Measurements from ENCODE around the gene SLC30A1. TPM values are rescaled to one million over a fixed set of nuclear protein-coding genes. Genes with fewer than 3 reads are reported as not detected.

Gene SLC30A1
- total and polyA plus RNA-seq, 2 of the 8 experiments (the other 6 are each of a cell fraction or from before 2014, with no cell fraction given), result 4.5 to 14.0 TPM

- no peak overlapping the region for H4K5ac ChIP-seq (ENCODE audit: insufficient read length, low read depth, low read length)
- H2BK15ac ChIP-seq (ENCODE audit: low read length), result no peak overlapping the region
- H2BK120ac ChIP-seq (replicated peaks; ENCODE audit: low read depth, low read length), result no peak overlapping the region
- FAIRE-seq, result no peak
- H3K27me3 ChIP-seq (replicated peaks in 1 of 4; ENCODE audit: control insufficient read depth in 3 of 4, extremely low read depth in 1 of 4, insufficient read depth in 3 of 4, low read length in 3 of 4), result no peaks in the 10 kb centered on the region
- ChIA-PET POLR2A (ENCODE audit: partially characterized antibody) (no interaction called here), CTCF (ENCODE audit: partially characterized antibody) (interaction anchor here (0.9 to 2.1 kb wide), 2 partner anchors 26 to 65 kb away, joined by 3 to 6 read pairs; no protein-coding TSS in a partner anchor)
- H2AK5ac ChIP-seq (ENCODE audit: low read depth, low read length), result no peak overlapping the region
- H3K9me3 ChIP-seq (ENCODE audit: insufficient read depth in 2 of 2, low read depth in 1 of 2, low read length in 1 of 2), result no peaks in the 10 kb centered on the region
- H3K23me2 ChIP-seq (ENCODE audit: low read depth, low read length), result no peaks in the 10 kb centered on the region
- H4K91ac ChIP-seq (replicated peaks; ENCODE audit: insufficient read length, low read length), result no peak overlapping the region
- no peak for DNase-seq (ENCODE audit: low read depth in 1 of 2, low spot score in 2 of 2)
- H2BK12ac ChIP-seq (ENCODE audit: low read depth, low read length), result no peak overlapping the region
- no peak overlapping the region for H3K23ac ChIP-seq (ENCODE audit: insufficient read length)
- no peak overlapping the region for H3K4me3 ChIP-seq (ENCODE audit: extremely low read depth in 1 of 4, insufficient read depth in 2 of 4, low read depth in 3 of 4, low read length in 4 of 4)
- no peak overlapping the region for H3K4me2 ChIP-seq (ENCODE audit: insufficient read depth in 1 of 2, low read depth in 2 of 2, low read length in 2 of 2)
- H3K4me1 ChIP-seq (replicated peaks in 1 of 4; ENCODE audit: control insufficient read depth in 3 of 4, insufficient read depth in 4 of 4, low read length in 3 of 4), result peaks cover 0 to under 1% (median under 1%) of the 10 kb centered on the region in 4 experiments; a peak in 4 of 7 replicates
- no peak overlapping the region for H2BK20ac ChIP-seq (ENCODE audit: low read length)
- no peak for TF ChIP-seq SIX5 (IDR thresholded peaks at IDR 0.05; ENCODE audit: low read depth, low read length)
- no peak for TF ChIP-seq RNF2 (IDR thresholded peaks at IDR 0.05; ENCODE audit: borderline replicate concordance, low read depth, low read length, missing control alignments, poor library complexity, severe bottlenecking)
- TF ChIP-seq E2F6 (IDR thresholded peaks at IDR 0.05), result no peak
- TF ChIP-seq, protein P1, sequence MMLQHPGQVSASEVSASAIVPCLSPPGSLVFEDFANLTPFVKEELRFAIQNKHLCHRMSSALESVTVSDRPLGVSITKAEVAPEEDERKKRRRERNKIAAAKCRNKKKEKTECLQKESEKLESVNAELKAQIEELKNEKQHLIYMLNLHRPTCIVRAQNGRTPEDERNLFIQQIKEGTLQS (IDR thresholded peaks at IDR 0.05; ENCODE audit: insufficient read depth, low read depth, low read length), result no peak
- no peak overlapping the region for H3K4ac ChIP-seq (replicated peaks; ENCODE audit: insufficient read length, low read depth, low read length)
- H3K36me3 ChIP-seq (ENCODE audit: control insufficient read depth in 2 of 4, insufficient read depth in 4 of 4, low read length in 3 of 4), result no peaks in the 10 kb centered on the region
- no peak overlapping the region for H3K14ac ChIP-seq (ENCODE audit: insufficient read length)
- no peaks in the 10 kb centered on the region for H3K79me1 ChIP-seq (ENCODE audit: low read depth, low read length)
- no peak overlapping the region for H3K18ac ChIP-seq (ENCODE audit: extremely low read depth, low read length)
- no peaks in the 10 kb centered on the region for H3K79me2 ChIP-seq (ENCODE audit: control insufficient read depth in 1 of 2, insufficient read depth in 2 of 2, low read length in 2 of 2)
- H3K56ac ChIP-seq (replicated peaks; ENCODE audit: insufficient read length, low read depth, low read length), result no peak overlapping the region
- no peak overlapping the region for H4K8ac ChIP-seq (ENCODE audit: extremely low read depth, insufficient read depth, low read length)
- H3K9ac ChIP-seq (replicated peaks in 1 of 4; ENCODE audit: extremely low read depth in 1 of 4, low read depth in 3 of 4, low read length in 3 of 4), result no peak overlapping the region
- no peak overlapping the region for H2BK5ac ChIP-seq (ENCODE audit: low read depth, low read length)
- no peak overlapping the region for H3K27ac ChIP-seq (ENCODE audit: low read depth, low read length)
- H4K20me1 ChIP-seq (replicated peaks in 1 of 2; ENCODE audit: control insufficient read depth in 1 of 2, insufficient read depth in 2 of 2, low read length in 2 of 2), result no peaks in the 10 kb centered on the region
- no peak overlapping the region for H2AFZ ChIP-seq (ENCODE audit: low read length)
- WGBS, 2 experiments (ENCODE audit: extremely low coverage in 1 of 2, insufficient coverage in 1 of 2, insufficient read length in 1 of 2, insufficient replicate concordance in 2 of 2, low coverage in 1 of 2, low lambda C conversion rate in 2 of 2, missing lambda C conversion rate in 1 of 2), result 93% methylated on average over 4 of the region's 4 CpGs; no CpG with 5 or more reads in 1 of the 2 experiments
Observed at GRCh38 chr1:211586538-211586937, 7.6 kb upstream of the SLC30A1 start.
